Activated CD4-positive, alpha-beta T cell treated with anti-CD3 and anti-CD28 coated beads, Interleukin-10, Interleukin-2, amounts not matched to agents 100 ng/mL and 50 ng/mL, durations not matched to agents 16 hours and 8 hours (primary cell): ENCODE results near the gene ANKH.
"Not testable (repeated sequence)": the region's sequence is repeated elsewhere in the genome, so short reads cannot be mapped to it uniquely, and the experiment has no call there.

Source experiments
- DNase-seq: peaks from one replicate; pipeline ENCODE4 v3.0.0-alpha.2; 2020

The ANKH gene

DNA sequence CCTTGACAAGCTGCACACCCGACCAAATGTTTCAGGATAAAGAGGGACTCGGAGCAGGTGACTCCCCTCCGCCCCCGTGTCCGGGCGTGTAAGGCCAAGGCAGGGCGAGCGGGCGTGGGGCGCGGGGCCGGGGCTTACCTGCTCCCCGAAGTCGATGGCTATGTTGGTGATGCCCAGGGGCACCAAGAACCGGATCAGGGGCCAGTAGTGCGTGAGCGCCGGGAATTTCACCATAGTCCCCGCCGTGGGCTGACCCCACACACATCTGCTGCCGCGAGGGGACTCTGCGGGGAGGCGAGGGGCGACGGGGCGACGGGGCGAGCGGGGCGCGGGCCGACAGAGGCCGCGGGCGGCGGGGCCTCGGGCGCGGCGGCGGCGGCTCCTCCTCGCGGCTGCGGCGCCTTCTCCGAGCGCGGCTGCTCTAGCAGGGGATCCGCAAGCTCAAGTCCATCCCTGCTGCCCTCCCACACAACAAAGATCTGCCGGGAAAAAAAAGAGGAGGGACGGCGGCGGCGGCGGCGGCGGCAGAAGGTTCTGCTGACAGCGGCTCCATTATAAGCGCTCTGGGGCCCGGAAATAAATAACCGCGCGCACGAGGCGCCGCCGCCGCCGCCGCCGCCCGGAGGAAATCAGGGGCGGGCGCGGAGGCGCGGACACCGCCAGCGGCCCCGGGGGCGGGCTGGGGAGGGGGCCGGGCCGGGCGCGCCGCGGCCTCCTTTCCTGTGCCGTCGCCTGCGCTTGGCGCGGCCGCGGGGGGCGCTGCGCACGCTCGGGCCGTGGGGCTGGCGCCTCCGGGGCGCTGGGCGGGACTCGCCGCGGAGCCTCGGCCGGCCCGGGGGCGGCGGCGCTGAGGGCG is at the start of gene ANKH:
ANKH (minus strand) TSS at position 565 of the 856 bp plus-strand sequence; CDS start at position 234, 331 bp downstream.
- DNase-seq = peak; percentile 89

DNA sequence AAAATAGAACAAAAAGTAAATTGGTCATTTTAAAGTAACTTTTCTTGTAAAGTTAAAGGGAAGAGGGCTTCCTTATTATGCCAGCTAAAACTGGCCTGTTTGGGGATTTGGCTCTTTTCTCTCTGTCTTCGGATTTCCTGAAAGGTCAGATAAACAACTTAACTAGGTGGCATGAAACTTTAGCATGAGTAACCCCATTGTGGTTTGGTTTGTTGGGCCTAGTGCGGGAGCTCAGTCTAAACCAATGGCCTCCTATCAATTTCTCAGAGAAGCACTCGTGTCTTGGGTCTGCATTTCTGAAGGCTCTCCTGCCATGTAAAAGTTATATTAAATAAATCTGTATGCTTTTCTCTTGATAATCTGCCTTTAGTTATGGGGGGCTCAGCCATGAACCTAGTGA is 48.5 kb upstream of the ANKH start:
- DNase-seq = peak; percentile 14

DNA sequence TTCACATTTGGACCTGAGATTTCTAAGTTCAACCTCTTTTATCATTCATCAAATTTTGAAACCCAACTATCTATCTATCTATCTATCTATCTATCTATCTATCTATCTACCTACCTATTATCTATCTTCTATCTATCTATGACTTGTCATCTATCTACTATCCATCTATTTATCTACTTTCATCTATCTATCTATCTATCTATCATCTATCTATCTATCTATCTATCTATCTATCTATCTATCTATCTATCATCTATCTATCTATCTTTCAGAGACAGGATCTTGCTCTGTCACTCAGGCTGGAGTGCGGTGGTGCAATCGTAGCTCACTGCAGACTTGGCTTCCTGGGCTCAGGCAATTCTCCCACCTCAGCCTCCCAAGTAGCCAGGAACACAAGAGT is 47.5 kb upstream of the ANKH start:
- not testable (repeated sequence) for DNase-seq

DNA sequence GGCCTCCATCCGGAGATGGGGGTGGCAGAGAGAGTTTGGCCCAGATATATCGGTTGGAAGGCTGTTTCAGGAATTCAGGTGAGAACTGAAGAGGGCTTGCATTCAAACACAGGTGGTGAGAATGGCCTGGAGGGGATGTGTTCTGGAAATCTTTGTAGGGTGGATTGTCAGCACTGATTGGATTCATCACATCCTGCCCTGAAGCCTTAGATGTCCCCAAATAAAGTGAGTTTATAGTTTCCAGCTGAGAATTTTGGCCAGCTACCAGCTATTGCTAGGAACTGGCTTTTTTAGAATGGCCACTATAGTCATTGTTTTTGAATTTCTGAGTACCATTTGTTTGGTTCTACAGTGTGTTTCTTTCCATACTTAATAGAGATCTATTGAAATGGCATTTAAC is 46.1 kb upstream of the ANKH start:
- no peak for DNase-seq

DNA sequence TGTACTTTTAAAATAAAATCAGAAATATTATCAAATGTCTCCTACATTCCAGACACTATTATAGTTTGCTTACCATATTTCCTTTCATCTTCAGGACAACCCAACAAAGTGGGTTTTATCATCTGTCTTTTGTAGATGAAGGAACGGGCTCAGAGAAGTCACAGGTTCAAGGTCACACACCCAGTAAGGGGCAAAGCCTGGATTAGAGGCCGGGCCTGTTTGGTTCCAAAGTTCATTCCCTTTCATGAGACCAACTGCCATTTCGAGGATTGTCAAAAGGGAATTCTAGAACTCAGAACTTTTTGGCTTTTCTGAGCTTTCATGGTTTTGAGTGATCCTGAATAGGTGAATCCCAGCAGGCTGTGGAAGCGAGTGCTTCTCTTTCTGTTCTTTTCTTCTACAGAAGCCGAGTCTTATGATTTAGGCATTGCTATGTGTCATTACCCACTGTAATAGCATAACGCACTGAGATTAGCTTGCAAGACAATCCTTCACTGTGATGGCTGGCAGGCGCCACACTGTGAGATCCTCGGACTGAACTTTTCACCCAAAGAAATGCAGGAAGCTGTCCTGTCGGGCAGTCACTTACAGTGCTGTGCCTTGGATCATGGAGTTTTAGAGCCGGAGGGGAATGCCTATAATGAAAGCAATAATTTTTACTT is 43.8 kb upstream of the ANKH start:
- DNase-seq = no peak

DNA sequence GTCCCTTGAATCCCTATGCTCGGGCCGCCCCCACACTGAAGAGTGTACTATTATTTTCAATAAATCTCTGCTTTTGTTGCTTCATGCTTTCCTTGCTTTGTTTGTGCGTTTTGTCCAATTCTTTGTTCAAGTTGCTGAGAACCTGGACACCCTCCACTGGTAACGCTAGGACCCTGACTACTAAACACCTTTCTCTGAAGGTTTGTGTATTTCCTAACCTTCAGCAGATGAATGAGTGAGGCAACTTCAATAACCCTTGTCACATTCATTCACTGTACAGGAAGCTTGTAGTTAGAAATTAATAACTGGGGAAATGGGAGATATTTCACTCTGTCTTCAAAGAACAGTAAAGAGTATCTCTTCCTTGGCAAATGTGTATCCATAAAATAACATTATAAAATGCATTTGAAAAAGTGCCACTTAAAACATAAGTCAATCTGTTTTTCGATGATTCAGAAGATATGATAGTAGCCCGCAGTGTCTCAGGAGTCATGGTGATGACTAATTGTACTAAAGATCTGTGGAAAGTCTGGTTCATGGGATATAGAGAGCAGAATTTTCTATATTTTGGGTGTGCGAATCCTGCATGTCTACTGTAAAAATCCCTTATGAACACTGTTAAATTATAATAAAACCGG is 43.2 kb upstream of the ANKH start:
- DNase-seq = peak; percentile 20

DNA sequence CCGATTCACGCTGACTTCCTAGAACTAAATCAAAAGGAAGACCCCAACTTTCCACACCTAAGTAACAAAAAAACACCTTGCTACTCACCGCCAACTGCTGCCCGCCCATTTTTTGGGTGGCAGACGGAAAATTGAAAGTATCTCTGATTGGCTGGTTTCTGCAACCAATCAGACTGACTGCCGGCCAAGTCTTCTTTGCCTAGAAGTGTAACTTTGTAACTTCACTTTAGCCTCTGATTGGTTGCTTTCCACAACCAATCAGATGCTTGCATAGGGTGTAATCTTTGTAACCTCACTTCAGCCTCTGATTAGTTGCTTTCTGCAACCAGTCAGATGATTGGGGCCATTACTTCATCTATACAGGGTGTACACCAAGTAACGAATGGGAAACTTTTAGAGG is 42.6 kb upstream of the ANKH start:
- no peak for DNase-seq

DNA sequence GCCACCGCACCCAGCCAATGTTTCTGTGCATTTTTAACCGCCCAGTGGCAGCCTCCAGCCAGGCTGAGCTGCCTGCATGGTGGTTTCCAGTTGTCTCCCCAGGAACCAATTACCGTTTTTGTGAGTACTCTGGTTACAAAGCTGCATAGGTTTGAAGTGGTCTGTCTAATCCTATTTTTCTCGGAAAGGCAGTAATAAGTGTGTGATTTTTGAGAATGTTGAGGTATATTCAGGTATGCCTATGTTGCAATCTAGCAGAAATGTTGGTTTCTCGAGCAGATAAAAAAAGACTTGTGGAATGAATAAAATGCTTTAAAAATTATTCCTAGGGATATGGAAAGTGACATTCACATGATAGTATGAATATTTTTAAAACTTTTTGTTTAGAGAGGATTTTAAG is 41.5 kb upstream of the ANKH start:
- no peak for DNase-seq

DNA sequence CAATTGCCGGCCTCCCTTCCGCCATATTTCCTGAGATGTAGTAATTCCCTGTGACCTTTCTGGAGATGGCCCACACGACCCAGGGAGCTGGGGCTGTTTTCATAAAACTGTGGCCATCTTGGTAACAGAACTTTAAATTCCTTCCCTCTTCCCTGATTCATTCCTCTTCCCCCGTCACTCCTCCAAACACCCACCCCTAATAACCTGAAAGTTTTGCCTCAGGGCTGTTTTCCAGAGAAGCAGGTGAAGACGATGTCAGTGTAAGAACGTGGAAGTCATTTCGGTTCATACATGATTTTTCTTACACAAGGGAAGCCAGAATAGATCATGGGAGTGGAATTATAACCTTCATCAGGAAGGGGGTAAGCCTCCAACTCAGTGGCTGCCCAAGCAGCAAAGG is 40.6 kb upstream of the ANKH start:
- DNase-seq = no peak

DNA sequence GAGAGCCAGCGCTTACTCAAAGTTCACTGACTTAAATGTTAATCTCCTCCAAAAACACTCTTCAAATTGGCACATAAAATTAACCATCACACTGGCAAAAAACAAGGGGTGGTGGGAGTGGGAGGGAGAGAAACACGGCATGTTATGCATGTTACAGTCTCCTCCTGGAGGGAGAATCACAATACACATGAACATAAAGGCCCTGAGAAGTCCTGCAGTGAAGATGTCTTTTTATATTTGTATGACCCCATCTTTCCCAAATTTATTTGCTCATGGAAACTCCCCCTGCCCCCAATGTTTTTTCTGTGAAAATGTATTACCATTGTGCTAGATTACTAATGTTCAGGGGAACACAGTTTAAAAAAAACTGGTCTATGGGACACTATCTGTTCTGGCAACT is 37.8 kb upstream of the ANKH start:
- DNase-seq = no peak

DNA sequence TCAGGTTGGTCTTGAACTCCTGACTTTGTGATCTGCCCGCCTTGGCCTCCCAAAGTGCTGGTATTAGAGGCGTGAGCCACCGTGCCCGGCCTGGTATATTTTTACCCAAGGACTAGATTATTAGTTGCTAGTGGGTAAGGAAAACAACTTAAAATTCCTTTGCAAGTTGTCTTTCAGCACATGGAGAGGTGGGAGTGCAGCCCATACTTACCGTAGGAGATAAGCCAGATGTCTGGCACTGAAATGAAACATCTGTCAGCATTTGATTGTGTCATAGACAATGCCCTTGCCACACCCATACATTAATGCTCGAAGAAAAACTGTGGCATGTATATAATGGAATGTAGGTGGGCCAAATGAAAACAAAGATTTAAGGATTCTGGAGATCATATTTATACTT is 36.6 kb upstream of the ANKH start:
- DNase-seq = no peak

DNA sequence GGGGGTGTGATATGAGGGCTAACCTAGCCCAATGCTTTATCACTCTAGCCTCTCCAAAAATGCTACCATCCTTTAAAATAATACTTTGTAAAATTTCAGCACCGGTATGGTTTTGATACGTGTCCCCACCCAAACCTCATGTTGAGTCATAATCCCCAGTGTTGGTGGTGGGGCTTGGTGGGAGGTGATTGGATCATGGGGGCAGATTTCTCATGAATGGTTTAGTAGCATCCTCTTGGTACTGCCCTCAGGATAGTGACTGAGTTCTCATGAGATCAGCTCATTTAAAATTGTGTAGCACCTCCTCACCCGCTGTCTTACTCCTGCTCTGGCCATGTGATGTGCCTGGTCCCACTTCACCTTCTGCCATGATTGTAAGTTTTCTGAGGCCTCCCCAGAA is 35.0 kb upstream of the ANKH start:
- no peak for DNase-seq

DNA sequence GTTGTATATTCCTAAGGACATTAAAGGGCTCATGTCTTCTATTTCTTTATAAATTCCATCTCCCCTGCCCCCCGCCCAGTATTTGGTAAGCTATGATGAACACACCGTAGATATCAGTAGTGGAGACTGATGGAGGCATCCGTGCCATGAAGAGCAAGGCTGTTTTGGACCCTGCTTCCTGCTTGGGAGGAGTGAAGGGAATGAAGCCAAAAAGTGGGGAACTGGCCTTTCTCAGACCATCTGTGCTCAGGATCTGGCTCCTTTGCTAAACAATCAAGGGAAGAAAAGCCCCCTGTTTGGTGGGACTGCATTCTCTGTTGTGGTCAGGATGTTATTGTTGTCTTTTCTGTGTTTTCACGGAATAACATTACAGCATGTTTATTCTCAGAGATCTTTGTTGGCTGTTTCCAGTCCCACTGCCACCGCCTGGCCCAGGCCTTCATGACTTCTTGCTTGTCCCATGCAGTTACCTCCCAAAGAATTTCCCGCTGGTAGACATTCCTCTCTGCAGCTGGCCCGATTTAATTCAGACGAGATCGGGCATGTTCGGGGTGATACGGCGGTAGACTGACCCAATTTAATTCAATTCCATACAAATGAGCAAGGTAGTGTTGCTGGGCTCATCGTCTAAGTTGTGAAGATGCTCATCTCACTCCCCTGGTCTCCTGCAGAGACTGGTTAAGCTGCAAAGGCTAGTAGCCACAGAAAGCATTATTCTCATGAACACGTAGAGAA is 31.4 kb upstream of the ANKH start:
- DNase-seq = no peak

DNA sequence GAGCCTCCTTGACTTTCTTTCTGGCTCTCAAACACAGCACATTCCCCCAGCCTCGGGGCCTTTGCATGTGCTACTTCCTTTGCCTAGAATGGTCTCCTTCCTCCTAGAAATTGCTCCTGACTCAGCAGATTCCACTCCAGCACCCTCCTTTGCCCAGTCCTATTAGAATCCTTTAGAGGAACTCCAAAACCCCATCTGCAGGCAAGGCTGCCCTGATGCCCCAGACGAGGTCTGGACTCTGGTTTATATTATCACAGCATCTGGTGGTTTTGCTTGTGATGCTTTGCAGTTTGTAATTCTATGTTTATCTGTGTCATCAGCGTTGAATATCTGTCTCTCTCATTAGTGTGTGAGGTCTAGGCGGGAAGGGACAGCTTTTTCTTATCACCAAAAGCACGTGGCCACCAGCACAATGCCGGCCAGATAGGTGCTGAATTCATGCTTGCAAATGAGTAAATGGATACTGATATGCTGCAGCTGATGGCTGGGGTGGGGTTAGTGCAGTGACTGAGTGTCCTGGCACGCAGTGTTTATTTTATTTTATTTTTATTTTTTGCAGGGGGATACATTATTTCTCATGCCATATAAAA is 30.0 kb upstream of the ANKH start:
- no peak for DNase-seq

DNA sequence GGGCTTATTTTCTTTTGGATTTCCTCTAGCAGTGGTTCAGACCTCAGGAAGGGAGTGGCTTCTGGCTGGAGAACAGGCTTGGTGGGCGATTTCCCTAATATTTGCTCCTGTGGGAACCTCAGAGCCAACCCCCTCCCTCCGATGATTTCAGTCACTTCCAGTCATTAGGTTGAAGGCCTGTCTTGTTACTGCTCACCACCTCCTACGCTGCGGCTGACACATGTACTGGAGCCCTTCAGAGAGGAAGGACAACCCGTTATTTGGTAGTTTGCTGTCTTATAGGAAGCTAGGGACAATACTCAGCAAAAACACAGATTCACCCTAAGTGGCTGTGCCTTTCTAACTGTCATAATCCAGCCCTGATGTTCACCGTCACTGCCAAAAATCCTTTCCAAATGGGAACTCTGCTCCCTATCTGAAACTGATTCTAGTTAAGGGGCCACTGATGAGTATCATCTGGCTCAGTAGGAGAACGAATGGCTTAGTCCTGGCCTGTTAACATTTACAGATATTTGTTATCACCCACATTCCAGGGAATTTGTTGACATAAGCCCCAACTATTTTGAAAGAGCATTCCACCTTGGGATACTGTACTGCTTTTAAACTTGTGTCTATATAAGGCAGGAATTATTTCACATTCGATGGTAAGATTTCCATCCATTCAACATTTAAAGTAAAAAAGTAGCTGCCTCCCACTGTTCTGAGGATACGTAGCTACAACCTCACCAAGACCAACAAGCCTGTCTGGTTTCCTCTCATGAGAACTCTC is 29.3 kb upstream of the ANKH start:
- no peak for DNase-seq

DNA sequence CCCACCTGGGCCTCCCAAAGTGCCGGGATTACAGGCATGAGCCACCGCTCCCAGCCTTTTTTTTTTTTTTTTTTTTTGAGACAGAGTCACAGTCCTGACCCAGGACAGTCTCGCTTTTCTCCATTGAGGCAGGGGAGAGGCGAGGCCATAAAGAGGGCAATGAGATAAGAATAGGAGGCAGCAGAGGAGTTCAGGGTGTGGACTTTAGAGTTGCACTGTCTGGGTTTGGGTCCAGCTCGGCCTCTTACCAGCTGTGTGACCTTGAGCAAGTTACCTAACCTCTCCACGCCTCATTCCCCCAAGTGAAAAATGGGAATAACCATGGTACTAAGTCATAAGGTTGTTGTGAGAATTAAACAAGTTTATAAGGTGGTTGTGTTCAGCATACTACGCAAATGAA is 24.6 kb upstream of the ANKH start:
- no peak for DNase-seq

DNA sequence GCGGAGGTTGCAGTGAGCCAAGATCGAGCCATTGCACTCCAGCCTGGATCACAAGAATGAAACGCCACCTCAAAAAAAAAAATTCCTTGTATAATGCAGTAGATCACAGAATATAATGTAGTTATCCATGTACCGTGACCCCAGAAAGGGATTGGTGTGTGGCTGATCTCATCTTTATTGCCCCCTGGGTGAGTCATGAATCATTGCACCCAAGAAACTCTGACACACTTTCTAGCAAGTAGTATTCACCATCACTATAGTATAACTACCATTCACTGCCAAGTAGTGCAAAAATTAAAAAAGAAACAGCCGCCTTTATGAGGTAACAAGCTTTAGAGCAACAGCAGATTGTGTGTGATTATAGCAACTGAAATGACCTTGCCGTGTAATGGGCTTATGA is 23.7 kb upstream of the ANKH start:
- no peak for DNase-seq

DNA sequence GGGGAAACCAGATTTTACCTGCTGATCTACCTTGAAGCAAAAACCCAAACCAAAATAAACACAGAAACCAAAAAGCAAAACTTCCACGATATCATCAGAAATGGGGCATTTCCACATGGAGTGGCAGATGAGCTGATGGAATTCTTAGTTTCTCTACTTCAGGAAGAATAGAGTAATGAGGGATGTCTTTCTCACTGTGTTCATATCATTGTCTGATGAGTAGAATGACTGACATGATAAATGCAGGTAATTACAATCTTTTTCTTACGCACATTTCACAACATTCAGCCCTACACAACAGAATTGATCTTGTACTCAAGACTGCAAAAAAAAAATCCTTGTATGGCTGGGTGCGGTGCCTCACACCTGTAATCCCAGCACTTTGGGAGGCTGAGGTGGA is 23.2 kb upstream of the ANKH start:
- DNase-seq = no peak

DNA sequence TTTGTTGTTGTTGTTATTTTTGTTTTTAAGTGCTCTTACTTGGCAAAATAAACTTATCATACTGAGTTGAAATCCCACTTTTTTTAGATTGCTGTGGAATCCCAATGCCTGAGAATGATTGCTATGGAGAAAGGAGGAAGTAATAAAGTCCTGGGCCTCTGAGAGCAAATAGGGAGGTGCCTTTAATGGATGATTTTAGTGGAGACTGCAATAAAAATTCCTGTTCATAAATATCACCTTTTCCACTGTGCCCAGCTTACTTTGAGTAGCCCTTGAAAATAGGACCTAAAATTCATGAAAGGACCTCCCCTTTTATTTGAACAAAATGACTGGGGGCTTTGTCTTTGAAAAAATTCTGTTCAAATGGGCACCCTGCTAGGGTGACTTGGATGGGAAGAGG is 21.8 kb upstream of the ANKH start:
- no peak for DNase-seq

DNA sequence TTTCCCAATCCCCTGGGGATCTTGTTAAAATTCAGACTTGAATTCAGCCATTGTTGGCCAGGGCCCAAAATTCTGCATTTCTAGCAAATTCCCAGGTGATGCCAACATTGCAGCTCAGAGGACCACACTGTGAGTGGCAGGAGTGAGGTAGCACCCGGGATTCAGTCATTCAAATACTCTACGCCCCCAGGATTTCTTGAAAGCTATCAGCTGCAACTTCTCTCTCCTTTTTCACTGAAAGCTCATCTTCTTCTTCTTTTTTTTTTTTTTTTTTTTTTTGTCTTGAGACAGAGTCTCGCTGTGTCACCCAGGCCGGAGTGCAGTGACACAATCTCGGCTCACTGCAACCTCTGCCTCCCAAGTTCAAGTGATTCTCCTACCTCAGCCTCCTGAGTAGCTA is 19.3 kb upstream of the ANKH start:
- no peak for DNase-seq

DNA sequence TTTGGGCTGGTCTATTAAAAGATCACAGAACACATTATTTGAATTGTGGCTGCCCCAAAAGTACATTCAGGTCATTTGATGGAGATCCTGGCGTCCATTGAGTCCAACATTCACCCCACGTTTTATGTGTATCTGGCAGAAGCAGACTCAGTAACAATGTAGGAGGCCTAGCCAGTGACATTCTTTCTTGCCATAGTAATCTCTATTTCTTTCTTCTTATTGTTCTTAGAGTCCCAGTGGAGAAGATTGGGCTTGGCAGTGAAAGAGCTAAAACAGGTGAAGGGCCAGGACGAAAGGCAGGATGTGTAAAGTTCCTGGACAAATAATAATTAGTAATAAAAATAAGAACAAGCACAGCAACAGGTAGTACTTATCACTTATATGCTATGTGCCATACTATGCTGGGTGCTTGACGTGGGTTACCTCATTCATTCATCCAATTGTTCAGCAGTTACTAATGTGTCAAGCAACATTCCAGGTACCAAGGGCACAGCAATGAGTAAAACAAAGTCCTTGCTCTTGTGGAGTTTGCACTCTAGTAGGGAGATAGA is 12.6 kb upstream of the ANKH start:
- no peak for DNase-seq
